Mesenchymal stem cell (in vitro differentiated cells and primary cell): Measurements from ENCODE around the gene CCDC68. TPM values are rescaled to one million over a fixed set of nuclear protein-coding genes. Genes with fewer than 3 reads are reported as not detected.
A peak's percentile ranks its signal among the peaks of the same experiment; 100 is the strongest.

Experiments
- DNase-seq: peaks from one replicate; pipeline ENCODE4 v3.0.0-alpha.2; 2013
- H2AFZ ChIP-seq: one replicate; pipeline ENCODE4 v1.6.1; 2013; ENCODE audit warnings: low read depth, mild to moderate bottlenecking, control low read depth, inconsistent platforms, low read length, moderate library complexity
- H2AK5ac ChIP-seq: 2 replicates; pipeline ENCODE4 v1.6.1; 2013; ENCODE audit warnings: low read length, moderate library complexity, mild to moderate bottlenecking, inconsistent platforms; ENCODE audit not compliant: severe bottlenecking
- H2BK120ac ChIP-seq: one replicate; pipeline ENCODE4 v1.6.1; 2013; ENCODE audit warnings: low read depth, mild to moderate bottlenecking, inconsistent platforms, low read length, moderate library complexity
- H2BK12ac ChIP-seq, 2 experiments: one replicate each; pipeline ENCODE4 v1.6.1; 2013; ENCODE audit warnings: inconsistent platforms in 2 of 2, low read length in 2 of 2, mild to moderate bottlenecking in 2 of 2, moderate library complexity in 2 of 2, control low read depth in 1 of 2
- H2BK15ac ChIP-seq: one replicate; pipeline ENCODE4 v1.6.1; 2013; ENCODE audit warnings: mild to moderate bottlenecking, low read depth, inconsistent platforms; ENCODE audit not compliant: poor library complexity, severe bottlenecking
- H2BK5ac ChIP-seq: 2 replicates; pipeline ENCODE4 v1.6.1; 2013; ENCODE audit warnings: low read depth, mild to moderate bottlenecking, low read length, control low read depth, inconsistent platforms; ENCODE audit not compliant: poor library complexity, severe bottlenecking
- H3K14ac ChIP-seq, 2 experiments: one replicate each; pipeline ENCODE4 v1.6.1; 2013; ENCODE audit warnings: inconsistent platforms in 2 of 2, low read length in 2 of 2, control low read depth in 1 of 2, mild to moderate bottlenecking in 1 of 2, moderate library complexity in 1 of 2
- H3K18ac ChIP-seq, 2 experiments: one replicate each; pipeline ENCODE4 v1.6.1; 2013; ENCODE audit warnings: inconsistent platforms in 2 of 2, low read length in 2 of 2, control low read depth in 1 of 2, low read depth in 1 of 2, mild to moderate bottlenecking in 1 of 2
- H3K23ac ChIP-seq, 2 experiments: one replicate each; pipeline ENCODE4 v1.6.1; 2013; ENCODE audit warnings: inconsistent platforms in 2 of 2, low read length in 2 of 2, mild to moderate bottlenecking in 2 of 2, moderate library complexity in 2 of 2, control low read depth in 1 of 2
- H3K27ac ChIP-seq: 2 replicates; pipeline ENCODE4 v1.5.1; 2013; ENCODE audit warnings: mild to moderate bottlenecking, moderate library complexity, low read length, control low read depth, inconsistent platforms; ENCODE audit not compliant: poor library complexity, severe bottlenecking
- H3K27me3 ChIP-seq, 2 experiments: 2 replicates each; pipeline versions ENCODE4 v1.6.1 to v1.7.0; 2013; ENCODE audit warnings: low read length in 2 of 2, mild to moderate bottlenecking in 2 of 2, moderate library complexity in 2 of 2, control low read depth in 1 of 2, inconsistent platforms in 1 of 2; ENCODE audit not compliant: control insufficient read depth in 1 of 2, insufficient read depth in 1 of 2
- H3K36me3 ChIP-seq, 2 experiments: 2 replicates each; pipeline versions ENCODE4 v1.6.1 to v1.7.0; 2013; ENCODE audit warnings: low read length in 2 of 2, control low read depth in 1 of 2, inconsistent platforms in 1 of 2, low read depth in 1 of 2, mild to moderate bottlenecking in 1 of 2; ENCODE audit not compliant: insufficient read depth in 2 of 2, control insufficient read depth in 1 of 2
- H3K4ac ChIP-seq, 2 experiments: one replicate each; pipeline ENCODE4 v1.6.1; 2013; ENCODE audit warnings: inconsistent platforms in 2 of 2, low read length in 2 of 2, mild to moderate bottlenecking in 2 of 2, moderate library complexity in 2 of 2, control low read depth in 1 of 2, low read depth in 1 of 2
- H3K4me1 ChIP-seq: 2 replicates; pipeline ENCODE4 v1.6.1; 2013; ENCODE audit warnings: low read depth, low read length, control low read depth; ENCODE audit not compliant: control insufficient read depth, insufficient read depth
- H3K4me2 ChIP-seq: 2 replicates; pipeline ENCODE4 v1.6.1; 2013; ENCODE audit warnings: low read length, mild to moderate bottlenecking, inconsistent platforms; ENCODE audit not compliant: poor library complexity, severe bottlenecking
- H3K4me3 ChIP-seq, 2 experiments: 2 replicates each; pipeline versions ENCODE4 v1.5.1 to v1.7.0; 2013; ENCODE audit warnings: low read length in 2 of 2, mild to moderate bottlenecking in 2 of 2, control low read depth in 1 of 2, low read depth in 1 of 2; ENCODE audit not compliant: insufficient read depth in 1 of 2
- H3K79me1 ChIP-seq: replicated peaks from 2 replicates; pipeline ENCODE4 v1.6.1; 2013; ENCODE audit warnings: mild to moderate bottlenecking, control low read depth, low read length, inconsistent platforms; ENCODE audit not compliant: poor library complexity, severe bottlenecking
- H3K9ac ChIP-seq: 2 replicates; pipeline ENCODE4 v1.7.0; 2013; ENCODE audit warnings: mild to moderate bottlenecking, low read length, moderate library complexity
- H3K9me3 ChIP-seq: 2 replicates; pipeline ENCODE4 v1.7.0; 2013; ENCODE audit warnings: mild to moderate bottlenecking, low read length; ENCODE audit not compliant: control insufficient read depth
- H4K8ac ChIP-seq: one replicate; pipeline ENCODE4 v1.6.1; 2013; ENCODE audit warnings: inconsistent platforms, mild to moderate bottlenecking, low read length, moderate library complexity
- H4K91ac ChIP-seq: one replicate; pipeline ENCODE4 v1.6.1; 2013; ENCODE audit warnings: mild to moderate bottlenecking, low read length, inconsistent platforms
- WGBS: methylation state at CpG from one replicate; pipeline ENCODE4 v1.1.7; 2013; ENCODE audit warnings: mixed read lengths; 5-methylcytosine and 5-hydroxymethylcytosine counted together
- polyA plus RNA-seq, 2 experiments: library from polyadenylated mRNA; stranded (reverse); fragments of 200-250 nt; gene quantifications; one replicate each; pipeline ENCODE4 v1.2.3, GENCODE V29; 2013

CCDC68 gene, protein sequence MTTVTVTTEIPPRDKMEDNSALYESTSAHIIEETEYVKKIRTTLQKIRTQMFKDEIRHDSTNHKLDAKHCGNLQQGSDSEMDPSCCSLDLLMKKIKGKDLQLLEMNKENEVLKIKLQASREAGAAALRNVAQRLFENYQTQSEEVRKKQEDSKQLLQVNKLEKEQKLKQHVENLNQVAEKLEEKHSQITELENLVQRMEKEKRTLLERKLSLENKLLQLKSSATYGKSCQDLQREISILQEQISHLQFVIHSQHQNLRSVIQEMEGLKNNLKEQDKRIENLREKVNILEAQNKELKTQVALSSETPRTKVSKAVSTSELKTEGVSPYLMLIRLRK
- polyA plus RNA-seq (2013, experiment 1 of 2) = 155 TPM
- 147 TPM for polyA plus RNA-seq (2013, experiment 2 of 2)

DNA sequence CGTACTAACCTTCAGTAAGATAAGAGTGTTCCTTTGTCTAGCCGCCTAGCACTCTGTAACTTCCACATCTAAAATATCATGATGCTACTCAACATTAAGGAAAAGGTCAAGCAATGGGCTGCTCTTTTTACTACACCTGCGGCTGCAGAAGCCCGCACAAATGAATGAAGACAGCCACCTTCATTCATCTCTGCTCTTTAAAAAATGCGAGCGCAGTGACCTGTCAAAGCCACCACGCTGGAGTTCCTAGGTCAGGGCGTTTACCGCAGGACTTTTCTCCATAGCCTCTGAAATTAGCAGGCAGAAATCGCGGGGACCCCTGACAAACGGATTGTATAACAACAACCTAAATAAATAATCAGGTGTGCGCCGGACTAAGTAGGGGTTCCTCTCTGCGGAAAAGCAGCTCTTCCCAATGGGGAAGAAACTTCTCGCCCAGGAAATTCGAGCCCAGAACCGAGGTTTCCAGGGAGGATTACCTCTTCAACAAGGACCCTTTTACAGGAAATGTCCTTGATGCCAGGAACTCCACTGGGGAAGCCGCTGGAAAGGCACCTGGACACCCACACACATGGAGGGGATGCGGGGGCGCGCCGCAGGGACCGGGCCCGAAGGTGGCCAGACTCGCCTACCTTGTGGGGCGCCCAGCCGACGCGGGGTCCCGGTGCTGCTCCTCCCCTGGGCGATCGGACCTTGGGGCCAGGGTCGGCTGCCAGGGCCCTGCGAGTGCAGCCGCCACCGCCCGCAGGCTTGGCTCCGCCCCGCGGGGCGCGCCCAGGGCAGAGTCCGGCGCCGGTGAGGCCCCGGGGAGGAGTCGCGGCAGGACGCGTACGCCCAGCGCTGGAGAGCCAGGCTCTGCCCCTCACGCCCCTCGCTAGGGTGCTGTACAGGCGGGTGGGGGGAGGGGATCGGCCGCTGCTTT lies at the start of gene CCDC68:
Gene CCDC68, minus strand, starts transcription at position 758 of the 922 bp plus-strand sequence. CDS start 16,670 bp downstream, outside the sequence.
- WGBS = 59% methylated on average over 53 of the region's 58 CpGs
- Histone ChIP-seq H3K9me3 (no peaks in the 10 kb centered on the region), H2BK120ac (peak within 1 kb of the TSS; percentile 94), H2BK12ac (peak within 1 kb of the TSS; percentile 100), H3K4ac (peak within 1 kb of the TSS; percentile 93 to 99), H3K36me3 (no peaks in the 10 kb centered on the region), H3K27ac (no peak within 1 kb of the TSS), H2BK15ac (peak within 1 kb of the TSS; percentile 97), H4K8ac (peak within 1 kb of the TSS; percentile 97), H3K4me1 (peaks cover 4% of the 10 kb centered on the region), H3K4me3 (peak within 1 kb of the TSS; percentile 65 to 74), H4K91ac (peak within 1 kb of the TSS; percentile 98), H3K23ac (no peak within 1 kb of the TSS), H3K9ac (peak within 1 kb of the TSS; percentile 61), H3K14ac (peak within 1 kb of the TSS in 1 of 2 experiments; percentile 93), H3K27me3 (no peaks in the 10 kb centered on the region), H2AK5ac (no peak within 1 kb of the TSS), H3K79me1 (no peaks in the 10 kb centered on the region), H2AFZ (no peak within 1 kb of the TSS), H3K18ac (peak within 1 kb of the TSS; percentile 97 to 99), H2BK5ac (no peak within 1 kb of the TSS), H3K4me2 (peak within 1 kb of the TSS; percentile 49)
- peak; percentile 51 for DNase-seq

DNA sequence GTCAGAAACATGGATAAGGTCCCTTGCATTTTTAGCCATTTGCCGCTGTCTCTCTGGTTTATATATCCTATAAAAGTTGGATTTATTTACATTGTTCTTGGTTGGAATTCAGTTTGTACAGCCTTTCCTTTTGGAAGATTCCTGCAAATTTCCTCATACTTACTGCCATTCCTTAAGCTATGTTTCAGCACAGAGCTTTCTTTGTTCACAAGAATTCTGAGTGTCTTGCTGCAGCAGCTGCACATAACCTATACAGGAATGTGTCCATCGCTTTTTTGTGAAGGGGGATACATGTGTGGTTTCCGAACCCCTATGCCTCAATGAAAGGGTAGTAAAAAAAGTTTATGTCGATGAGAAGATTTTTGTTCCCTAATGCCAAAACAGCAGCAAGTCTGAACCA lies 48.3 kb upstream of the CCDC68 start:
- Histone ChIP-seq H2BK12ac (no peak overlapping the region), H3K9me3 (no peaks in the 10 kb centered on the region), H2AK5ac (no peak overlapping the region), H3K4me3 (no peak overlapping the region), H4K91ac (no peak overlapping the region), H3K36me3 (no peaks in the 10 kb centered on the region), H3K23ac (no peak overlapping the region), H3K9ac (no peak overlapping the region), H2AFZ (no peak overlapping the region), H3K14ac (no peak overlapping the region), H3K27me3 (peaks cover 0 to 16% of the 10 kb centered on the region in 2 experiments), H3K4me1 (no peaks in the 10 kb centered on the region), H3K79me1 (no peaks in the 10 kb centered on the region), H2BK120ac (no peak overlapping the region), H3K4ac (no peak overlapping the region), H2BK5ac (no peak overlapping the region), H3K18ac (no peak overlapping the region), H4K8ac (no peak overlapping the region), H3K4me2 (no peak overlapping the region), H3K27ac (no peak overlapping the region), H2BK15ac (no peak overlapping the region)
- no peak for DNase-seq
- WGBS = 86% methylated on average over 3 of the region's 4 CpGs

DNA sequence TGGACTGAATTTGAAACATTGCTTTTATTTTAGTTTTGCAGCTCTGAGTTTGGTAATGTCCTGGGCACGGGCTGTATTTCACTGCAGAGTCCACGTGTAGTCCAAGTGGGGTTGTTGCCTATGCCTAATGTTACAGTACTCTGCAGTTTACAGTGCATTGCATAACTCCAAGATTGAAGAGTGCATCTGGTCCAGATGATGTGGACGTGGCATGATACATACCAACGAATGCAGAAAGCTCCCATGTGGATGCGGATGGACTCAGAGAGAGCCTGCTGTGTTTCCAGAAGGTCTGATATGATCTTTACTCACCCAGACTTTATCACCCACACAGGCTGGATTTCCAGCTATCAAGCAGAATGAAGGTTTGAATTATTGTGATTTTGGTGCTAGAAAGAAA lies 44.4 kb upstream of the CCDC68 start:
- 87% methylated on average over 5 of the region's 5 CpGs for WGBS
- H3K4me1 ChIP-seq = peaks cover 1% of the 10 kb centered on the region
- no peak overlapping the region for H3K27ac ChIP-seq
- no peak overlapping the region for H4K8ac ChIP-seq
- DNase-seq = no peak
- no peaks in the 10 kb centered on the region for H3K36me3 ChIP-seq
- H2BK15ac ChIP-seq = no peak overlapping the region
- no peak overlapping the region for H2BK12ac ChIP-seq
- no peak overlapping the region for H2BK120ac ChIP-seq
- H2AFZ ChIP-seq = no peak overlapping the region
- H3K27me3 ChIP-seq = peaks cover 0 to 16% of the 10 kb centered on the region in 2 experiments
- no peak overlapping the region for H3K4me2 ChIP-seq
- H3K23ac ChIP-seq = no peak overlapping the region
- H3K14ac ChIP-seq = peak overlapping the region in 1 of 2 experiments; percentile 38
- no peaks in the 10 kb centered on the region for H3K79me1 ChIP-seq
- no peak overlapping the region for H3K9ac ChIP-seq
- no peak overlapping the region for H2BK5ac ChIP-seq
- no peak overlapping the region for H2AK5ac ChIP-seq
- H3K4me3 ChIP-seq = no peak overlapping the region
- H4K91ac ChIP-seq = no peak overlapping the region
- H3K4ac ChIP-seq = no peak overlapping the region
- no peak overlapping the region for H3K18ac ChIP-seq
- H3K9me3 ChIP-seq = no peaks in the 10 kb centered on the region

DNA sequence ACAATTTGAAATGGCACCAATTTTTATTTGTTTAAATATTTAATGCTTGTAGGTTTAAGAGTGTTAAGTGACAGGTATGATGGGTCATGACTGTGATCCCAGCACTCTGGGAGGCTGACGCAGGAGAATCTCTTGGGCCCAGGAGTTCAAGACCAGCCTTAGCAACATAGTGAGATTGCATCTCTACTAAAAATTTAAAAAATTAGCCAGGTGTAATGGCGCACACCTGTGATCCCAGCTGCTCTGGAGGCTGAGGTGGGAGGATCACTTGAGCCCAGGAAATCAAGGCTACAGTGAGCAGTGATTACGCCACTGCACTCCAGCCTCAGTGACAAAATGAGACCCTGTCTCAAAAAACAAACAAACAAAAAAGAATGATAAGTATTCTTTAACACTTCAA lies 43.0 kb upstream of the CCDC68 start:
- H4K91ac ChIP-seq = no peak overlapping the region
- no peak overlapping the region for H3K27ac ChIP-seq
- H3K27me3 ChIP-seq = peaks cover 0 to 3% of the 10 kb centered on the region in 2 experiments
- no peak overlapping the region for H3K18ac ChIP-seq
- WGBS = 87% methylated on average over 3 of the region's 3 CpGs
- no peak overlapping the region for H3K4me2 ChIP-seq
- peaks cover 1% of the 10 kb centered on the region for H3K4me1 ChIP-seq
- H3K9ac ChIP-seq = no peak overlapping the region
- no peak overlapping the region for H2AFZ ChIP-seq
- H3K9me3 ChIP-seq = no peaks in the 10 kb centered on the region
- H2BK15ac ChIP-seq = no peak overlapping the region
- no peak overlapping the region for H2AK5ac ChIP-seq
- no peak overlapping the region for H4K8ac ChIP-seq
- H2BK120ac ChIP-seq = no peak overlapping the region
- no peaks in the 10 kb centered on the region for H3K36me3 ChIP-seq
- DNase-seq = no peak
- no peak overlapping the region for H3K4ac ChIP-seq
- H3K23ac ChIP-seq = no peak overlapping the region
- no peak overlapping the region for H3K14ac ChIP-seq
- H3K4me3 ChIP-seq = no peak overlapping the region
- no peaks in the 10 kb centered on the region for H3K79me1 ChIP-seq
- no peak overlapping the region for H2BK12ac ChIP-seq
- H2BK5ac ChIP-seq = no peak overlapping the region
